Measurements from ENCODE around the gene SCAP. TPM values are rescaled to one million over a fixed set of nuclear protein-coding genes. Genes with fewer than 3 reads are reported as not detected.

SCAP gene
- total RNA-seq, 1 donor from 2014 or later: 84.7 TPM

DNA sequence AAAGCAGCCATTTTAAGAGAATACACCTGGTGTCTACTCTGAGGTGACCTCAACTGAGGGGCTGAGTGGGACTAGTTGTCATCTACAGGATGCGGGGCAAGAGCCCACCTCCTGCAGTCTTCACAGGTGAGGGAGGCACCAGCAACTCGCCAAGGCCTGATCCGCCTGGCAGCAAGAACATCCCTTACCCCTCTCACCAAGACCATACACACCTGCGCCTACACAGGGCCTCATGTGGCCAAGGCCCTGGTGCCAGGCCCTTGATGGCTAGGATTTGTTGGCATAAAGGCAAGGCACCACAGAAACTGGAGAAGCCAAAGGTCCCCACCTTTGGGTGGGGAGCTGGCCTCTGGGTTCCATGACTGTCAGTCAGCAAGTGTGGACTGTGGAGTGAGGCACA, 19.4 kb upstream of the SCAP start:
- Histone ChIP-seq H3K4me3 (no peak overlapping the region), H3K9me3 (no peaks in the 10 kb centered on the region), H3K36me3 (peaks cover 0 to 36% of the 10 kb centered on the region in 2 donors), H3K4me1 (no peaks in the 10 kb centered on the region), H3K27ac (no peak overlapping the region), H3K27me3 (no peaks in the 10 kb centered on the region)
- no peak for DNase-seq (ENCODE audit: extremely low spot score in 2 of 2)
- TF ChIP-seq, protein P1, sequence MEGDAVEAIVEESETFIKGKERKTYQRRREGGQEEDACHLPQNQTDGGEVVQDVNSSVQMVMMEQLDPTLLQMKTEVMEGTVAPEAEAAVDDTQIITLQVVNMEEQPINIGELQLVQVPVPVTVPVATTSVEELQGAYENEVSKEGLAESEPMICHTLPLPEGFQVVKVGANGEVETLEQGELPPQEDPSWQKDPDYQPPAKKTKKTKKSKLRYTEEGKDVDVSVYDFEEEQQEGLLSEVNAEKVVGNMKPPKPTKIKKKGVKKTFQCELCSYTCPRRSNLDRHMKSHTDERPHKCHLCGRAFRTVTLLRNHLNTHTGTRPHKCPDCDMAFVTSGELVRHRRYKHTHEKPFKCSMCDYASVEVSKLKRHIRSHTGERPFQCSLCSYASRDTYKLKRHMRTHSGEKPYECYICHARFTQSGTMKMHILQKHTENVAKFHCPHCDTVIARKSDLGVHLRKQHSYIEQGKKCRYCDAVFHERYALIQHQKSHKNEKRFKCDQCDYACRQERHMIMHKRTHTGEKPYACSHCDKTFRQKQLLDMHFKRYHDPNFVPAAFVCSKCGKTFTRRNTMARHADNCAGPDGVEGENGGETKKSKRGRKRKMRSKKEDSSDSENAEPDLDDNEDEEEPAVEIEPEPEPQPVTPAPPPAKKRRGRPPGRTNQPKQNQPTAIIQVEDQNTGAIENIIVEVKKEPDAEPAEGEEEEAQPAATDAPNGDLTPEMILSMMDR (IDR thresholded peaks at IDR 0.05): no peak
- no peak for TF ChIP-seq POLR2AphosphoS5 (IDR thresholded peaks at IDR 0.05; ENCODE audit: insufficient read depth in 1 of 2, low read depth in 1 of 2)
- TF ChIP-seq POLR2A (IDR thresholded peaks at IDR 0.05): no peak
- intact Hi-C loops (cut with DNase I): no loop called here

DNA sequence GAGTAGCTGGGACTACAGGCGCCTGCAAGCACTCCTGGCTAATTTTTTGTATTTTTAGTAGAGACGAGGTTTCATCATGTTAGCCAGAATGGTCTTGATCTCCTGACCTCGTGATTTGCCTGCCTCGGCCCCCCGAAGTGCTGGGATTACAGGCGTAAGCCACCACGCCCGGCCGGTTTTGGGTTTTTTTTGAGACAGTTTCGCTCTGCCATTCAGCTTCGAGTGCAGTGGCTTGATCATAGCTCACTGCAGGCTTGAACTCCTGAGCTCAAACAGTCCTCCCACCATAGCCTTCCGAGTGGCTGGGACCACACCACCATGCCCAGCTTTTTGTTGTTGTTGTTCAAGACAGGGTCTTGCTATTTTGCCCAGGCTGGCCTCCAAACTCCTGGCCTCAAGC, 16.0 kb upstream of the SCAP start:
- Histone ChIP-seq H3K4me3 (no peak overlapping the region), H3K4me1 (no peaks in the 10 kb centered on the region), H3K27me3 (no peaks in the 10 kb centered on the region), H3K27ac (no peak overlapping the region), H3K36me3 (peaks cover 0 to 18% of the 10 kb centered on the region in 2 donors), H3K9me3 (no peaks in the 10 kb centered on the region)
- intact Hi-C loops (cut with DNase I): no loop called here
- TF ChIP-seq, protein P1 (IDR thresholded peaks at IDR 0.05): no peak
- DNase-seq (ENCODE audit: extremely low spot score in 2 of 2): no peak

DNA sequence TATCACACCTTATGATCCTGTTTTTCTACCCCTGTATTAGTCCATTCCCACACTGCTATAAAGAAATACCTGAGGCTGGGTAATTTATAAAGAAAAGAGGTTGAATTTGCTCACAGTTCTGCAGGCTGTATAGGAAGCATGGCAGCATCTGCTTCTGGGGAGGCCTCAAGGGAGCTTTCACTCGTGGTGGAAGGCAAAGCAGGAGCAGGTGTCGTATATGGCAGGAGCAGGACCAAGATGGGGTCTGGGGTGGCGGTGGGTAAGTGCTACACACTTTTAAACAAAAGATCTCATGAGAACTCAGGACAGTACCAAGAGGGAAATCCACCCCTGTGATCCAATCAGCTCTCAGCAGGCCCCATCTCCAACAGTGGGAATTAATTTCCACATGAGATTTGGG, 15.4 kb upstream of the SCAP start:
- Histone ChIP-seq H3K4me3 (no peak overlapping the region), H3K36me3 (peaks cover 0 to 14% of the 10 kb centered on the region in 2 donors), H3K4me1 (no peaks in the 10 kb centered on the region), H3K27me3 (no peaks in the 10 kb centered on the region), H3K9me3 (no peaks in the 10 kb centered on the region), H3K27ac (no peak overlapping the region)
- TF ChIP-seq, protein P1 (IDR thresholded peaks at IDR 0.05): no peak
- TF ChIP-seq POLR2AphosphoS5 (IDR thresholded peaks at IDR 0.05; ENCODE audit: insufficient read depth in 1 of 2, low read depth in 1 of 2) (no peak), POLR2A (IDR thresholded peaks at IDR 0.05) (no peak)
- no peak for DNase-seq (ENCODE audit: extremely low spot score in 2 of 2)
- intact Hi-C loops (cut with DNase I): no loop called here

DNA sequence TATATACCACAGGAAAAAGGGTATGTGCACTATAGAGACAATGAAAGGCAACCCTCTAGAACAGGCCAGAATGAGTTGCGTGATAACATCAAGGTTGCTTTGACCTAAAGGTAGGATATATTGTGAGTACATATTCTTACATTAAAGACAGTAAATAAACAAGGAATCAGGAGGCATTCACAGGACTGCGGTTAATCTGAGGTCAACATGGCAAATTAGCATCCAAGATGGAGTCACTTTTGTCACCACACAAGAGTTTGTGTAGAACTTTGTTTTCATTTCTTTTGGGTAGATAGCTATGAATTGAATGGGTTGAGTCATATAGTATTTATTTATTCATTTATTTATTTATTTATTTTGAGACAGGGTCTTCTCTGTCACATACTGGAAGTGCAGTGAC, 11.5 kb upstream of the SCAP start:
- no peak for TF ChIP-seq POLR2AphosphoS5 (IDR thresholded peaks at IDR 0.05; ENCODE audit: insufficient read depth in 1 of 2, low read depth in 1 of 2)
- no peak for TF ChIP-seq POLR2A (IDR thresholded peaks at IDR 0.05)
- TF ChIP-seq, protein P1 (IDR thresholded peaks at IDR 0.05): no peak
- no peaks in the 10 kb centered on the region for H3K27me3 ChIP-seq
- no peaks in the 10 kb centered on the region for H3K9me3 ChIP-seq
- no peaks in the 10 kb centered on the region for H3K4me1 ChIP-seq
- H3K36me3 ChIP-seq: no peaks in the 10 kb centered on the region
- H3K27ac ChIP-seq: no peak overlapping the region
- no peak for DNase-seq (ENCODE audit: extremely low spot score in 2 of 2)
- intact Hi-C loops (cut with DNase I): no loop called here
- H3K4me3 ChIP-seq: no peak overlapping the region

DNA sequence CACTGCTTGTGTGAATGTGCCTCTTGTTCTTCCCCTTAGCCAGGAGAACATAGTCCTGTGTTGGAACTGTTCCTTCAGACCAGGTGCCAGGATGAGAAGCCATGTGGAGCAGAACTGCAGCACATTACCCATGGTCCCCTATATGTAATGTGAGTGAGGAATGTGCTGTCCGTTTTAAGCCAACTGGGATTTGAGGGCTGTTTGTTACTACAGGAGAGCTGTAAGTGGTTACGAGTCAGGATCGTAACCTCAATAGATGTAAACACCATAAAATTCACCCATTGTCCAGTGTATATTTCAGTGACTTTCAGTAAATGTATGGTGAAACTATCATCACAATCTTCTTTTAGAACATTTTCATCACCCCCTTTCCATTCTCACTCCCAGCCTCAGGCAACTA, 10.1 kb upstream of the SCAP start:
- Histone ChIP-seq H3K27ac (no peak overlapping the region), H3K27me3 (no peaks in the 10 kb centered on the region), H3K9me3 (no peaks in the 10 kb centered on the region), H3K4me3 (no peak overlapping the region), H3K4me1 (no peaks in the 10 kb centered on the region), H3K36me3 (no peaks in the 10 kb centered on the region)
- no peak for DNase-seq (ENCODE audit: extremely low spot score in 2 of 2)
- no peak for TF ChIP-seq POLR2AphosphoS5 (IDR thresholded peaks at IDR 0.05; ENCODE audit: insufficient read depth in 1 of 2, low read depth in 1 of 2)
- TF ChIP-seq, protein P1 (IDR thresholded peaks at IDR 0.05): no peak
- TF ChIP-seq POLR2A (IDR thresholded peaks at IDR 0.05): no peak
- intact Hi-C loops (cut with DNase I): no loop called here

Measured in vagina (tissue), 2 donors.